ENCODE data around the gene SEMA5B.

Gene SEMA5B

DNA sequence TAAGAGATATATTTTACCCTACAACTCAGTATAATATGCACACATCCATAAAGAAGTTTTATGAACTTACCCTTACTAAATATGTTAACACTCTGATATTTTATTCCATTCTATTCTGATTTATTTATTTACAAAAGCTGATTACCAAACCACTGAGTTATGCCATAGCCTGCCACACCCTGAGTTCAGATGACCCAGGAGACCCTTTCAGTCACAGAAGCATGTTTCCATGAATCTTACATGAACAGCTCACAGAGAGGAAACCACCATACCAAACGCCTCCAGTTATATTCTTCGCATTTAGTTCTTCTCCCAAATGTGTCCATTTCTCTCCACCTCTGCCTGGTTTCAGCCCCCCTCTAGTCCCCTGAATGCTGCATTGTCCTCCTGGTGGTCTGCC, 103.5 kb downstream of the SEMA5B start:
- DNase-seq: no peak

DNA sequence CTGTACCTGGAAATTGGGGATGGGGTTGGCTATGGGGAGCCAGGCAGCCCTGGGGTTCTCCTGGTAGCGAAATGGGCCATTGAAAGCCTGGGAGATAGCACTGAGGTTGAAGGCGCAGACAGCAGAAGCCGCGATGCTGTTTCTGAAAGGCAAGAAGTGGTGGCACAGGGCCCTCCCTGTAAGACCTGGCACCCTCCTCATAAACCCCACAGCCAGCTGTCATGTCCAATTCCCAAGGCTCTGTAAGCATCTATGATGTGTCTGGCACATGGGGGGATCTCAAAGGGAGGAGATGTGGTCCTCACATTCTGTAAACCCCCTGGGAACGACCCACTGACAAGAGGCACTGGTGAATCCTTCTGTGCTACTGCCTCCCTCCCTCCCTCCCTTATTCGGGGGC, 104.0 kb downstream of the SEMA5B start:
- no peak for DNase-seq

DNA sequence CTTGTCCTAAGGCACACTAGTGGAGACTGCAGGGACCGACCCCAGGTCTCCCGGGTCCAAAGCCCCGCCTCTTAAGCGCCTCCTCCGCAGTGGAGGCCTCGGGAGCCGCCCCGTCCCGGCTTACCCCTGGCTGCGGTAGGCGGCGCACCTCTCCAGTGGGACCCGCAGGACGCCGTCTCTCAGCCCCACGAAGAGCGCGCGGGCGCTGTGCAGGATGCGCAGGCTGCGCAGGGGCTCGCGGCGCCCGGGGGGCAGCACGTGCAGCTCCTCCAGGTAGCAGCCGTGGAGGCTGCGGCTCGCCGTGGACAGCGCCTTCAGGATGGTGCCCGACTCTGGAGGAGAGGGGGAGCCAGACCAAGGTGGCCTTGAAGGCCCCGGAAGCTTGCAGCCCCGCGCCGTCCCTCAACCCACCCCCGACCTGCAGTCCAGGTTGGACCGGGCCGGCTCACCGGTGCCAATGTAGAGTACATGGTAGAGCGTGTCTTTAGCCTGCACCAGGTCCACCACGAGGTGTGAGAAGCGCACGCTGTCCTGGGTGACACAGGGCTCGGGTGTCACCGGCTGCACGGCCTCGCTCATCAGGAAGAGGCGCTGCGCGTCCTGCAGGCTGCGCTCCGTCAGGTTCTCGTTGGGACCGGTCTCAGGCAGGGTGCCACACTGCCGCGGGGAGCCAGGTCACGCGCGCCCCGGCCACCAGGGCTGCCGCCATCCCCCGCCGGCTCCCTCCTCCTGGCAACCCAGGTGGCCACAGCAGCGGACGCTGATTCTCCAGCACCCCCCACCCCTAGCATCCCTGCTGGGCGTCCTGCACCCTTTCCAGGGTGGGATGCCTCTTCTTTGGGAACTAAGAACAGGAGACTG, 105.5 kb downstream of the SEMA5B start:
- DNase-seq: peak in 3 of 4 experiments; percentile 10 to 52 (median 29)

DNA sequence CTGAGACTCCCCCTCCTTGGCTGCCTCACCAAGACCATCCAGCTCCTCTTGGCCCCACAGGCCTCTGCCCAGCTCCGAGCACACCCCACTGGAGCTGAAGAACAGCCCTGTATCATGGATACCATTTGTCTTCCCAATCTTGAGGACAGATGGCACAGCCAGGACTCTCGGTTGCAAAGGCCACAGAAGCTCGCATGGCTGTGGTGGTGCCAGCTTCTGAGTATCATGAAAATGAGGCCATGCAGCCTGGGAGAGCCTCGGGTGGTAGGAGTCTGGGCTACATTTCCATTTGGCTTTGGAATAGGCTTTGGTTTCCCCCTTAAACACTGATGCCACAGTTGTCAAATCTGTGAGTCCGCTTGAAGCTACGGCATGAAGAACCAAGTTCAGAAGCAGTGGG, 106.6 kb downstream of the SEMA5B start:
- DNase-seq: no peak

DNA sequence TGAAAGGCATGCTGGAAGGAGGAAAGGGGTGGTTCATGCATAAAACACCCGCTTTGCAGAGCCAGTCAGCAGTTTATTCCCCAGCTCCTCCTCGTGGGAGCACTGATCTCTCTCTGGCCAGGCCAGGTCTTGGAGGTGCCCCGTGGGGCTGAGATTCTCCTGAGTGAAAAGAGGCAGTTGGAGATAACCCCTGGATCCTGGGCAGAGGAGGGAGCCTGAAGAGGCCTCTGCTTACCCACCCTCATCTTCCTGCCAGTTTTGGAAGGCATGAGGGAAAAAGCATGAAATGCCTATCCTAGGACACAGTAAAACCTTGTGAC, 108.3 kb downstream of the SEMA5B start:
- no peak for DNase-seq

DNA sequence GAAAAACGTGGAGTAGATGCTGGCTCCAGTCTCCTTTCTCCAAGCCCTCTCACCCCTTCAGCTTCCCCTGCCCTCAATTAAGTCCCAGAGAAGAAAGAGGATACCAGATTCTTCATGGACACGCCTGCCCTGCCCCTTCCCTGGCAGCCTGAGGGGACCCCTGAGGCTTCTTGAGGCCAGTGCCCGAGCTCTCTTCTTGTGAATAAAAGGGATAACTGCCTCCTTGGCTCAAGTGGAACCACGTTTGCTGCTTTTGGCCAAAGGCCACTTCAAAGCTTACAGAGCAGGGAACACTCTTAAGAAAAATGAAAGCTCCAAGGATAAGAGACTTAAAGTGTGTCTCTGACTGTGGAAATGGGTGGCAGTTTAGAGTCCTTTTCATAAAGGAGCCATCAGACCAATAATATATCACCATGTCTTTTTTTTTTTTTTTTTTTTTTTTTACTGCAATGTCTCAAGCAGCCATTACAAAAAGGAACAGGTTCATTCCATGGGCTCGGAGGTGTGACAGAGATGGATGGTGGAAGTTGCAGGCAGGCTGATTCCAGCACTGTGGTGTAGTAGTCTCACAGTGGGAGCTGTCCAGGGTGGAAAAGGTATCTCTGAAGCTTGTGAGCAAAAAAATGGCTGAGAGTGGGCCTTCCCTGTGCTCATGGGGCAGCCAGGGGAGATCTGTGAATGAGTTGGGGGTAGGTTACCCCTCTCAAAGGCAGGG, 108.8 kb downstream of the SEMA5B start:
- no peak for DNase-seq

DNA sequence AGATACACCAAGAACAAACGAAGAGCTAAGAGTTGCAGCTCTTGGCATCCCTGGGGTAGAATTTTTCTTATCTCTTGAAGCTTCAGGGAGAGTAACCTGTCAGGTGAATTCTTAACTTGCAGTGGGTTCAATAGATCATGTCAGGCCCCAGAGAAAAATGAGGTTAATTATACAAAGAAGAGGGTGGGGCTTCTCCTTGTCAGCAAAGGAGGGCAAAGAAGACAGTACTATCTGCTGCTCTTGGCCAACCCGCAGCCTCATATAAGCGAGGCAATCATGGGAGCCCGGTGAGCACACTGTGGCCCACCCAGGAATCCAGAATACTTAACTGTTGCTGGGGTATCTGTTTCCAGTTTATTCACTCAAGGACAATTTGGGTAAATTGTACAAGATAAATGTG, 110.2 kb downstream of the SEMA5B start:
- DNase-seq: no peak

DNA sequence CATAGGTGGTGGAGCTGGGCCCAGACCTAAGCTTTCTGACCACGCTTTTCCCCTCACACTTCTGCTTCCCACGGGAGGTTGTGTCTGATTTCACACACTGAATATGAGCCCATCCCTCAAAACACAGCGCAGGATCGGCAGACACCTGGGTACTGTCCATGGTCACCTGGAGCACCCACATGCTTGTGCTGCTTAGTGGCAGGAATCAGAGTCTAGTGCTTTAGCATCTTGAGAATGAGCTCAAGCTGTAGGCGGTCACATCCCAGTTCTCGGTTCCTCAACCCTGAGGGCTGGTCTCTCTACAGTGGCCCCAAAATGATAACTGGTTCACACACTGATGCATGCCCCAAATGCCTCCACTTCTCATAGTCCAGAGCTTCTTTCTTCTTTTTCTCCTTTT, 111.0 kb downstream of the SEMA5B start:
- no peak for DNase-seq

DNA sequence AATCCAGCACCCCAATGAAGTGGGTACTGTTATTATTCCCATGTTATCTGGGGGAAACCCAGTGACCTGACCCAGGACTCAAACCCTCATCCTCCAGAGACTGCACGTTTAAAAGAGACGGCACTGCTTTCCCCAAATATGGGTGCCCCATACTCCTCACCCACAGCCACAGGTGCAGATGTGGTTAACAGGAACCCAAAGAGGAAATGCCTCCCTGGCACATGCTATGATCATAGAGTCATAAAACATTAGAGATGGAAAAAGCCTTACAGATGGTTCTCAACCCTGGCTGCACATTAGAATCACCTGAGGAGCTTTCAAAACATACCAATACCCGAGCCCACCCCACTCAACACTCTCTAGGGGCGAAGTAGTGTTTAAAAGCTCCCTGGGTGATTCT, 111.5 kb downstream of the SEMA5B start:
- DNase-seq: no peak

DNA sequence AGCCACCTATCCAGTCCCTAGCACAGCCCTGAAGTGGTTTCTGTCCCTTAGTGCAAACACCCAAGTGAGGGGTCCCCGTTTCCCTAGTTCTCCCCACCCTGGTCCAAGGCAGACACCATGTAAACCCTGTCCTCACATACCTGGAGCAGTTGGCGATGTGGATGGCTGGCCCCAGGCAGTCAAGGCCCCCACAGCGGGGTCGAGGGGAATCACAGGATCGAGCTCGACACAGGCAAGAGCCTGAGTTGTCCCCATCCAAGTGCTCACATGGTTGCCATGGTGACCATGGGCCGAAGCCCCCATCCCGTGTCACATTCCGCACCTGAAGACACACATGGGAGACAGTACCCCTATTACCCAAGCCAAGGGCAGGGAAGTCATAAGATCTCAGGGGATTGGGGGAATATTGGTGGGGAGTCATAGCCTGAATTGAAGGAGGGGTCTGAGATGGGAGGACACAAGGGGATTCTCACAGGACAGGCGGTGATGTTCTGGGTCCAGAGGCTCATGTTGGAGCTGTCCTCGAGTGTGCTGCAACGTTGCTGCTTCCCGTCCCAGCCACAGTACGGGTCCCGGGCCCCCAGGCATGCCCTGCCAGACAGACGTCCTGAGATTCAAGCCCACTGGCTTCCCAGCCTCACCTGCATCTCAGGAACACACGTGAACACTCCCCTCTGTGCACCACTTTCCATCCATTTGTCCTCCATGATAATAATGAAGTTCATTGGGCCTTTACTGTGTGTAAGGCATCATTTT, 112.1 kb downstream of the SEMA5B start:
- DNase-seq: no peak

DNA sequence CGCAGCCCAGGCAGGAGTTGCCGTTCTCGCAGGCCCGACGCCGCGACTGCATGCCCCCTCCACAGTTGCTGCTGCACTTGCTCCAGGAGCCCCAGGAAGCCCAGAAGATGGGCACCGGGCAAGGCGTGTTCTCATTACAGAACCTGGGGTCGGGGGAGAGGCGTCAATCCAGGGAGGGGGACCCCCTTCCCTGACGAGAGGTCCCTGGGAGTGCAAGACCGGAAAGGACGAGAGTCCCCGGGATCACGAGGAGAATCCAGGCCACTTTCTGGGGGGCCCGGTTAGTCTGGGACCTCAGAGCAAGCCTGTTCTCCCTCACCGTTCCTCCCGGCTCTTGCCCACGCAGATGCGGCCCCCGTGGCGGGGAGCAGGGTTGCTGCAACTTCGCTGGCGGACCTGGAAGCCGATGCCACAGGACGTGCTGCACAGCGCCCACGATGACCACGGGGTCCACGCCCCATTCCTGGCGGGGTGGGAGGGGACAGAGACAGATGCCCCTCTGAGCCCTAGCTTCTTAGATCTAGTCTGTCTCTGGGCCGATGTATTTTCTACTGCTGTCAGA, 113.9 kb downstream of the SEMA5B start:
- DNase-seq: no peak

DNA sequence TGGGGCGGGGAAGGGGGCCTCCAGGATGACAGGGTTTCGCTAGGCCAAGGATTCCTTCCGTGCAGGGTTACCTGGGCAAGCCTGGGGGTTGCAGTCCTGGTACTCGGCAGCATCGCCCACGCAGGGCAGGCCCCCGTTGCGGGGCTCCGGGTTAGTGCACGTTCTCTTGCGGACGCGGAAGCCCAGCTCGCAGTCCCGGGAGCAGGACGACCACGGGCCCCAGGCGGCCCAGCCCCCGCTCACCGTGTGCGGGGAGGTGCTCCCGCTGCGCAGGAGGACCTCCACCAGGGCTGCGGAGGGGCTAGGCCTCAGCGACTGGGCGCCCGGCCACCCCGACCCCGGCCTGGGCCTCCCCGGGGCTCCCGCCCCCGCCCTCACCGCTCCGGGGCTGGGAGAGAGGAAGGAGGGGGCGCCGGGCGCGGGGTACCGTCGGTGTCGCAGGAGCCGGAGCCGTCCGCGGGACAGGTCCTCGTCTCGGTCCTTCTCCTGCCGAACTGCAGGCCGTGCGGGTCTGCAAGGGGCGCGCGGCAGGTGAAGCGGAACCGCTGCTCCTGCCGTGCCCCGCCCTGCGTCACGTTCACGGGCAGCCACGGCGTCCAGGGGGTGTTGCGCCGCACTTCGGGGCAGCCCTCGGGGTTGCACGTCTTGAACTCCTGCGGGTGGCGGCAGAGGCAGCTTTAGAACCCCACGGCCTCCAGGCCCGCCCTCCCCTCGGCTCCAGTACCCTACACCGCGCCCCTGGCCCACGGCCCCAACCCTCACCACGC, 114.6 kb downstream of the SEMA5B start:
- peak in 1 of 4 experiments; percentile 13 for DNase-seq

DNA sequence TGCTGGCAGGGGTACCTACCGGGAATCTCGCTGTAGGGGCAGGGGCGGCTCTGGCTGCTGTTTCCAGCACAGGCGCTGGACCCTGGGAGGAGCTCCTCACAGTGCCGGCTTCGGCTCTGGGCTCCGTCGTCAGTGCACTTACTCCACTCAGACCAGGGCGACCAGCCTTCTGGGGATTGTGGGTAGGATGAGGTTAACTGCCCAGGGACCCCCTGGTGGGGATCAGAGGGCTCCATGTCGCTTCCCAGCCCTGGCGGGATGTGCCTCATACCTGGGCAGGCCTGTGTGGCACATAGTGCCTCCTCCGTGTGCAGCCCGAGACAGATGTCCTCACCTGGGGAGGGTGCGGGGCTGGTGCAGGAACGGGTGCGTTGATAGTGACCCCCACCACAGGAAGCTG, 115.7 kb downstream of the SEMA5B start:
- DNase-seq: no peak

DNA sequence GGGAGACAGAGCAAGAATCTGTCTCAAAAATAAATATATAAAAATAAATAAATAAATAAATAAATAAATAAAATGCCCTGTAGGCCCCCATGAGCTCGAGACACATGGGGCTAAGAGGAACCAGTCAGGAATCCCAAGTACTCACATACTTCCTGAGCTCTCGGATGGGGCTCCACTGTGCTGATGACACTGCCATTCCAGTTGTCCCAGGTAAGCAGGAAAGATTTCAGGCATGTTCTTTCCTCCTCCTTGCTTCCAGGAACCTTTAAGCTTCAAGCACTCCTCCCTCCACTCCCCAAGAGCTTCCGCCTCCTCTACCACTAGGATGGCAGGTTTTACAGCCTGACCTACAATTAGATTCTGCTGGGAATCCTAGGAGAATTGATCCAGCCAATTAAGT, 119.3 kb downstream of the SEMA5B start:
- DNase-seq: no peak

DNA sequence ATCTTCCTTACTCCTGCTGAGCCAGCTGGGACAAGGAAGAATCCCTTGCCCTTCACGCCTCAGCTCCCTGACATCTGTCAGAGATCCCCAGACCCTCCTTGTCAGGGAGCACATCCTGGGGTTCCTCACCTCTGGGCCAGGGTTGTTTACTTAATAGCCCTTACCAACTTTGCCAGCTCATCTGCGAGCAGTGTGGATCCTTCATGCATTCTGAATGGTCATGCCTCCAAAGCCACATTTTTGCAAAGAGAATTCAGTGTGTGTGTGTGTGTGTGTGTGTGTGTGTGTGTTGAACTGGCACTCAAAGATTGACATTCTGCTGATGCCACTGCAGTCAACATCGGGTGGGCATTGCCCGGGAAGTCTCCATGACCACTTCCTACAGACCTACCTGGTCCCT, 120.1 kb downstream of the SEMA5B start:
- DNase-seq: no peak

DNA sequence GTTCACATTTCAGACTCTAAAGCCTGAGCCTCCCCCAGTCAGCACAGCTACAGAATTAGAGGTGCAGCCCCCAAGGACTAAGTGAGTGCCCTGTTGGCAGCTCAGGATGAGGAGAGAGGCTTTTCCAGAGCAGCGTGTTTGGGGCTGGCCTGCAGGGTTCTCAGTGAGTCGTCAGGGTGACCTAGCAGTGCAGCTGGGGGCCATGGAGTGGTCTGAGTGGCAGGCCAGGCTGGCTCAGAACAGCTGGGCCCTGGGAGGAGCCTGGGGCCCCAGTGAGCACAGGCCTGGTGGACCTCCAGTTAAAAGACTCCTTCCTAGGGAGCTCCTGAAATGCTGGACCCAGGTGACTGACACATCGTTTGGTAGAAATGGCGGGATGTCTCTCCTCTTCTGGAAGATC, 124.4 kb downstream of the SEMA5B start:
- no peak for DNase-seq

DNA sequence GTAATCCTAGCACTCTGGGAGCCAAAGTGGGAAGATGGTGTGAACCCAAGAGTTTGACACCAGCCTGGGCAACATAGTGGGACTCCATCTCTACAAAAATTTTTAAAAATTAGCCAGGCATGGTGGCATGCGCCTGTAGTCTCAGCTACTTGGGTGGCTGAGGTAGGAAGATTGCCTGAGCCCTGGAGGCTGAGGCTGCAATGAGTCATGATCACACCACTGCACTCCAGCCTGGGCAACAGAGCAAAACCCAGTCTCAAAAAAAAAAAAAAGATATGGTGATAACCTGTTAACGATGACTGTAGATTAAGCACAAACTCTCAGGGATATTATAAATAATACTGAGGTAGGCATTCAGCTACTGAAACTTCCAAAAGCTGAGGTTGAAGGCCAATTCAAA, 125.2 kb downstream of the SEMA5B start:
- DNase-seq: peak; percentile 9 to 48 (median 36)

DNA sequence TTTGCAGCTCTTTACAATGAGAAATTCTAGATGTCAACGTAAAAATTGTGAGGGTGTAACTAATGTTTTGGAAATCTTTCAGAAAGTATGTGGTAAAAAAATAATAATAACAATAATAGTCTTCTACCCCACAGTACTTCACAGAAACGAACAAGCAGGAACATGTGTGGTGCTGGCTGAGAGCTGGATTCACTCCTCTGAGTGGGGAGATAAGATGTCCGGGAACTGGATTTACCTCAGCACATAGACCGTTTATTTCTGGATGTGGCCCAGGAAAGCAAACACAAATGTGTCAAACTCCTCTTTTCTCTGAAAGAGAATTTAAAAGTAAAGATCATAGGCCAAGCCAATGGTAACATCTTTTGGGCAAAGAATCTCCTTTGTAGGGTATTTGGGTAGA, 129.3 kb downstream of the SEMA5B start:
- DNase-seq: no peak

DNA sequence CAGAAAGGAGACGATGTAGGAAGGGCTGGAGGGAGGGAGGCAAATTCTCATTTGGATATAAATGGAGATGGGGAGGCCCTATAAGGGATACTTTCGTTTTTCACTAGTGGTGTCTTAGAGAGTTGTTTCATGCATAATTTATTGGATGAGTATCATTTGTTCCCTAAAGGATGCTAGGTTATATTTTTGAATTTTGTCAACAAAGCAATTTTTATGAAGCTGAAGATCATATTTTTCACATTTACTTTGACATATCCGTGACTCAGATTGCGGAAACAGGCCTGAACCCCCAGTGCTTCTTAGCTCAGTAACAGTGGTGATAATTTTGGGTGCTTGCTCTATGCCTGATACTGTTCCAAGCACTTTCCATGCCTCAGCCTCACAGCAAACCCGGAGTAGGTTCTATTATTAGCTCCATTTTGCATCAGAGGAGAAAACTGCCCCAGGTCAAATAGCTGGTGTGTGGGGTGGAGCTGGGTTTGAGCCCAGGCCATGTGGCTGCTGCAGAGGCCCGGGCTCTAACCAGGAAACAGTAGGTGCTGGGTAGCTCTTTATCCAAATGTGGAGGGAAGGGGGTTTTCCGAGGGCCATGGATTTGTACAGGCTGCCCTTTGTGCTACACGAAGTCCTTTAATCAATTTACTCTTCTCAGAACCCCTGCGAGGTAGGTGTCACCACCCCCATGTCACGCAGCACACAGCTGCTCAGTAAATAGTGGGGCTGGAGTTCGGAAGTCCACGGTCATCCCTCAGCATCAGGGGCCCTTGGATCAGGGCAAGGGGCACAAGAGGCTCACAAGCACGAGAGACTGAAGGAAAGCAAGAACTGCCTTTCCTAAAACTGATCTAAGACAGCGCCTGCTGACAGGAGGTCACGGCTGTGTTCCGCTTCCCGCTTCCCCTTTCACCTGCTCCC, 133.6 kb downstream of the SEMA5B start:
- DNase-seq: no peak

DNA sequence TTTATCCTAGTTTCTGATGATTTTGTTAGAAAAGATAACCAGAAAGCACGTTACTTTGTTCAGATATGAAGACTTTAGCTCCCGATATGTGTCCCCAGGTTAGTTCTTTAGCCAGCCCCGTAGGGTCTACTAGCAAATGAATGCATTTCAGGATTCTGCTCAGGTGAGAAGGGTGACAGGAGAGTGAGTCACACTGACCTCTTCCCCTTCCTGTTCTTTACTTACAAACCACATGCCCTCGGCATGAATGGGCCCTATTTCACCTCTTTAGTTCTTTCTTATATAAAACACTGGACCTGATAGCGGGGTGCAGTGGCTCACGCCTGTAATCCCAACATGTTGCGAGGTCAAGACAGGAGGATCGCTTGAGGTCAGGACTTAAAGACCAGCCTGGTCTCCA, 134.3 kb downstream of the SEMA5B start:
- no peak for DNase-seq
